GOT3 (cell line): Measurements from ENCODE around the gene CALHM1.
"Not testable (repeated sequence)": the region's sequence is repeated elsewhere in the genome, so short reads cannot be mapped to it uniquely, and the experiment has no call there.

Experiments used
- DNase-seq: peaks from one replicate; lab custom pipeline; 2025; ENCODE audit warnings: mixed read lengths; lab: John Stamatoyannopoulos, UW

Gene CALHM1

DNA sequence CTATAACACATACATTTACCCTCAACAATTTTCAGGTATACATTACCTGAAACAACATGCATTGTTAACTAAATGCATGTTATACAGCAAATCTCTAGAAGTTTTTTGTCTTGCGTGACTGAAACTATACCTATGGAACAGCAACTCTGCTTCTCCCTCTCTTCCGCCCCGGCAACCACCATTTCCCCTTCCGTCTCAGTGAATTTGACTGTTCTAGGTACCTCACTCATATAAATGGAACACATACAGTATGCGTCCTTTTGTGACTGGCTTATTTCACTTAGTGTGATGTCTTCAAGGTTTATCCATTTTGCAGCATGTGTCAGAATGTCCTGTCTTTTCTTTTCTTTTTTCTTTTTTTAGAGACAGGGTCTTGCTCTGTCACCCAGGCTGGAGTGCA lies 29.1 kb downstream of the CALHM1 start:
- no peak for DNase-seq

DNA sequence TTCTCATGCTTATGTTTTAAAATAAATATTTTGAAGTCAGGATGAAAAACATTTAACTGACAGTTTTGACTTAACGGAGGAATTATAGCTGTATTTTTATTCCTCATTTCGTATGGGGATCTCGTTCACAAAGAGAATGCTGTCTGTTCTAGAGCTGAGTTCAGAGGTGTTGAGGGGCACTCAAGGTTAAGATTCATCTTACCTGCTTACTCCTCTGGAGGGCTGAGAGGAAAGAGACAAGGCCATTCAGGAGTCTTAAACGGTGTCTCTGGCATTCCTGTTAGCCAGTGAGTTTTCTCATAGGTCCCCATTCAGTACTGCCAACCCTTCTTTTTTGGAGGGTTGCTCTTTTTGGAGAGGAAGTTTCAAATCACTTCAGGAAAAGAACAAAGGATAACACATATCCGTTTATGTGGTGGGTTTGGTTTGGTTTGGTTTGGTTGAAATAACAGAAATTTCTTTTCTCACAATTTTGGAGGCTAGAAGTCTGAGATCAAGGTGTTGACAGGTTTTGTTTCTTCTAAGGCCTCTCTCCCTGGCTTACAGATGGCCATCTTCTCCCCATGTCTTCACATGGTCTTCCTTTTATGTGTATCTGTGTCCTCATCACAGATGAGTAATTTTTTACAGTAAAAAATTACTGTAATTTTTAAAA lies 29.6 kb downstream of the CALHM1 start:
- DNase-seq = no peak

GRCh38 chr10:103427866-103428265 lies 30.8 kb downstream of the CALHM1 start:
- DNase-seq = no peak

DNA sequence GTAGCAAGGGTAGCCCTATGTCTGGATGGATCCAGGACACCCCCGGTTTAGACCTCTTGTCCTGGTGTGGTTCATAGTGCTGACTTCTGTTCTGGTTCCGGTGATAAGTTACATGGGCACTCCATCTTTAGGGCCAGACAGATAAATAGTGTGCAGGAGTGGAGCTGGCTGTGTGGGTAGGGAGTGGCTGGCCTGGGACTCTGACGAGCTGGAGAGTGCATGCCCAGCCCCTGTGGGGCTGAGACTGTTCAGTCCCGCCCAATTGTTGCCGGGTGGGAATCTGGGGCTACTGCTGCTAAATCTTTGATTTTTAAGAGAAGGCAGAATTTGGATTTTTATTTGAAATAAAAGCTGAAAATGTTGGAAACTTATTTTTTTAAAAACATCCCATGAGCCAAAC lies 35.0 kb downstream of the CALHM1 start:
- no peak for DNase-seq

DNA sequence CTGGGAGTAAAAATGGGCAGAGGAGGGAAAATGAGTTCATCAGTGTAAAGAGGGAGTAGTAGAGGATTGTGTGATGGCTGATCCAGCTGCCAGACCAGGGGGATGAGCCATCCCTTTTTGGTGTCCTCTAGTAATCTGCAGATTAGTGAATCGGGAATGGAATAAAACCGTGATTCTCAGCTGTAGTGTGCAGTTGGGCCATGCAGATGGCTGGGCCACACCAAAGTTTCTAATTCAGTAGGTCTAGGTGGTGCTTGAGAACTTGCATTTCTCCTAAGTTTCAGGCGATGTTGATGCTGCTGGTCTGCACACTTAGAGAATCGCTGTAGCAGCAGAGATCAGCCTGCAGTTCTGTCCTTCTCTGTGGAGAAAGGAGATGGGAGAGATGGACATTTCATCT lies 39.6 kb downstream of the CALHM1 start:
- DNase-seq = no peak

- DNase-seq = no peak
These were observed 41.1 kb downstream of the CALHM1 start for GRCh38 chr10:103417601-103418000.

- DNase-seq = not testable (repeated sequence)
These were observed 41.6 kb downstream of the CALHM1 start for GRCh38 chr10:103417148-103417469.

DNA sequence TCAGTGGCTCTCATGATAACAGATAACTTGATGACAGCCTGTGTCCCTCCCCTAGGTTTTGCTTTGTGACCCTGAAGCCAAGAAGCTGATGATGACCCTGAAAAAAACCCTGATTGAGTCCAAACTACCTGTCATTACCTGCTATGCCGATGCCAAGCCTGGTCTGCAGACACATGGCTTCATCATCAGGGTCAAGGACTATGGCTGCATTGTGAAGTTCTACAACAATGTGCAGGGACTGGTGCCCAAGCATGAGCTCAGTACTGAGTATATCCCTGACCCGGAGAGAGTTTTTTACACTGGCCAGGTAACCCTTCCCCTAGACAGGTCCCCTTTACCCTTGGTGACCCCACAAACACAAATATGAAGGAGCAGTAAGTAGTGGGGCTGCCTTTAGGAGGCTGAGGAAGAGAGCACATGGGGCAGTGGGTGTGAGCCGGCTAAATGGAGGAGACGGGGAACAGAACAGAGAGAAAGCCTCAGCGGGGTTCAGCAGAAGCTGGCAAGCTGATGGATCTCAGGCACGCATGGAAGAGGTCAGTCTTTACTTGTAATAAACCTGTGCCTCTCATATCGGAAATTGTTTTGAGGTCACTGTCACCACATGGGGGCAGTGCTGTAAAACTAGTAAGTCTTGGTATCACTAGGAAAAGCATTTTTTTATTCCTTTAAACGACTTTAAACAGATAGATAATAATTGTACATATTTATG lies 42.1 kb downstream of the CALHM1 start:
- no peak for DNase-seq

DNA sequence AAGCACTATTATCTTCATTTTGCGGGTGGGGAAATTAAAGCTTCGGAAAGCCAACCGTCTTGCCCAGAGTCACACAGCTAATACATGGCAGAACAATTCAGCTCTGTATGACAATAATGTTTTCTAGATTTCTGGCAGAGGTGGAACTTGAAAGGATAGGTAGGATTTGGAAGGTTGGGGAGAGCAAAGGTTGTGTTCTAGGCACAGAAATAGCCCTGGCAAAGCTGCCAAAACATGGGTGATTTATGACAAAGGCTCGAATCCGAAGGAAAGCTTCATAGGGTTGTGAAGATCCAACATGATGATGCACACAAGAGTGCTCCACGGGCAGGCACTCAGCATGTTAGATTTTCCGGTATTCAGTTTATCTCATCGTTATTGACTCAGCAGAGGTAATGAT lies 43.1 kb downstream of the CALHM1 start:
- no peak for DNase-seq

DNA sequence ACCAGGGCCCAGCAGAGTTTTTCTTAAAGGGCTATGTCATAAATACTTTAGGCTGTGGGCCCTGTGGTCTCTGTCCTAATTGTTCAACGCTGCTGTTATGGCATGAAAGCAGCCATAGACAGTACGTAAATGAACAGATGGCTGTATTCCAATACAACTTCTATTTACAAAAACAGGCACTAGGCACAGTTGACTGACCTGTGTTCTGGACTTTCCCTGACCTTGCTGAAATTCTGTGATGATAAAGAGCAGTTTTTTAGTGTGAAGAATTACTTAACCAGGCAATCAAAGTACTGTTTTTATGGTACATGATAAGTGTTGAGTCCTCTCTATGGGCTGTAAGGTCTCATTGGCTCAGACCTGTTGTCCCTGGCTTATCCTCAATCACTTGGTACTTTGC lies 45.1 kb downstream of the CALHM1 start:
- no peak for DNase-seq
